ENCODE results near the gene TEX264.

Gene TEX264

DNA sequence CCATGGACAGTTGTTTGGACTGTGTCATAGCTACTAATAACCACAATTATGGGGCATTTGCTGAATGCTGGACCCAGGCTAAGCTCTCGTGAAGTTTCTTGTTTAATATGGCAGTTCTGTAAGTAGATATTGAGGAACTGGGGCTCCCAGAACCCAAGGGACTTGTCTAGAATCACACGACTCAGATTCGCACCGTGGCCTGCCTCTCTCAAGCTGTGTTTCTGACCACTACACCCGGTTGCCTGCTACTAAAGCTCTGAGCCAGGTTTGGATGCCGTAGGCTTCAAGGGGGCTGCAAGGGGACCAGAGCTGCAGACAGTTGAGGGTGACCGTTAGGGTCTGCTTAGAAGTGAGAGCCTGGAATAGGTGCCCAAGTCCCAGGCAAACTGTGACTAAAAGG, 11.5 kb downstream of the TEX264 start (continued):
- TF ChIP-seq HOXA7 (CRISPR knock-in tag; IDR thresholded peaks at IDR 0.05; ENCODE audit: borderline replicate concordance) = no peak
- no peak for TF ChIP-seq ZNF843 (tag by site-specific recombination; IDR thresholded peaks at IDR 0.05)
- TF ChIP-seq, protein P1, sequence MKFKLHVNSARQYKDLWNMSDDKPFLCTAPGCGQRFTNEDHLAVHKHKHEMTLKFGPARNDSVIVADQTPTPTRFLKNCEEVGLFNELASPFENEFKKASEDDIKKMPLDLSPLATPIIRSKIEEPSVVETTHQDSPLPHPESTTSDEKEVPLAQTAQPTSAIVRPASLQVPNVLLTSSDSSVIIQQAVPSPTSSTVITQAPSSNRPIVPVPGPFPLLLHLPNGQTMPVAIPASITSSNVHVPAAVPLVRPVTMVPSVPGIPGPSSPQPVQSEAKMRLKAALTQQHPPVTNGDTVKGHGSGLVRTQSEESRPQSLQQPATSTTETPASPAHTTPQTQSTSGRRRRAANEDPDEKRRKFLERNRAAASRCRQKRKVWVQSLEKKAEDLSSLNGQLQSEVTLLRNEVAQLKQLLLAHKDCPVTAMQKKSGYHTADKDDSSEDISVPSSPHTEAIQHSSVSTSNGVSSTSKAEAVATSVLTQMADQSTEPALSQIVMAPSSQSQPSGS (tag by site-specific recombination; IDR thresholded peaks at IDR 0.05; ENCODE audit: low read depth) = no peak

DNA sequence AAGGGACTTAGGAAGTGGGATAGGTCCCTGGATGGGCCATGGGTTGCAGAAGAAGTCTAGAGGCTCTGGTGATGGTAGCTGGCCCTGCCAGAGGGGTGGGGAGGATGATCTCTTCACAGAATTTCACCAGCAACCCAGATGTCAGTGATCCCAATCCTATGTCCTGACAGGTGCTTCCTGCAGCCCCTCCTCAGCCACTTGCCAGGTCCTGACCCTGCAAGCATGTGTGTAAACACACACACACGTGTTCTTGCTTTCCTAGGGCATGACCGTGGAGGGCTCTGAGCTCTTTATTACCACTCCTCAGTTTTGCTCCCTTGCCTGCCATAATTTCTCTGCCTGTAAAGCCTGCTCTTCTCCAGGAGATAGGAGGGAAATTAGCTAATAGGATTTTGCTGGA, 12.5 kb downstream of the TEX264 start:
- ChIA-PET CTCF (interaction anchor here (1.6 kb wide), 1 partner anchor 9 kb away, joined by 3 read pairs; no protein-coding TSS in a partner anchor), POLR2A (no interaction called here)
- H3K9me3 ChIP-seq (ENCODE audit: control insufficient read depth, insufficient read depth, low read depth, low read length) = no peaks in the 10 kb centered on the region
- no peak overlapping the region for H3K27ac ChIP-seq (ENCODE audit: extremely low read depth, low read depth, low read length)
- no peak overlapping the region for H3K4me3 ChIP-seq (ENCODE audit: low read depth, low read length)
- TF ChIP-seq MEIS1 (CRISPR knock-in tag; IDR thresholded peaks at IDR 0.05; ENCODE audit: borderline replicate concordance) (no peak), ZNF416 (tag by site-specific recombination; IDR thresholded peaks at IDR 0.05) (no peak), ZNF404 (tag by site-specific recombination; IDR thresholded peaks at IDR 0.05) (no peak), ZNF335 (tag by site-specific recombination; conservative IDR thresholded peaks at IDR 0.05) (no peak), ZNF548 (tag by site-specific recombination; IDR thresholded peaks at IDR 0.05) (no peak), ZNF610 (tag by site-specific recombination; IDR thresholded peaks at IDR 0.05; ENCODE audit: borderline replicate concordance) (no peak), ZBTB20 (tag by site-specific recombination; IDR thresholded peaks at IDR 0.05) (no peak), ZNF202 (tag by site-specific recombination; IDR thresholded peaks at IDR 0.05; ENCODE audit: borderline replicate concordance) (no peak), ZNF629 (tag by site-specific recombination; IDR thresholded peaks at IDR 0.05) (no peak), ZNF157 (tag by site-specific recombination; IDR thresholded peaks at IDR 0.05) (no peak), TRIM28 (IDR thresholded peaks at IDR 0.05; ENCODE audit: borderline replicate concordance, low read length) (no peak), ZNF221 (tag by site-specific recombination; IDR thresholded peaks at IDR 0.05; ENCODE audit: borderline replicate concordance) (no peak), ZNF785 (tag by site-specific recombination; IDR thresholded peaks at IDR 0.05) (no peak), ZNF302 (tag by site-specific recombination; IDR thresholded peaks at IDR 0.05; ENCODE audit: low read depth) (no peak), ZNF341 (tag by site-specific recombination; IDR thresholded peaks at IDR 0.05; ENCODE audit: low read depth) (no peak), ZNF423 (tag by site-specific recombination; IDR thresholded peaks at IDR 0.05) (no peak)
- TF ChIP-seq, protein P2, sequence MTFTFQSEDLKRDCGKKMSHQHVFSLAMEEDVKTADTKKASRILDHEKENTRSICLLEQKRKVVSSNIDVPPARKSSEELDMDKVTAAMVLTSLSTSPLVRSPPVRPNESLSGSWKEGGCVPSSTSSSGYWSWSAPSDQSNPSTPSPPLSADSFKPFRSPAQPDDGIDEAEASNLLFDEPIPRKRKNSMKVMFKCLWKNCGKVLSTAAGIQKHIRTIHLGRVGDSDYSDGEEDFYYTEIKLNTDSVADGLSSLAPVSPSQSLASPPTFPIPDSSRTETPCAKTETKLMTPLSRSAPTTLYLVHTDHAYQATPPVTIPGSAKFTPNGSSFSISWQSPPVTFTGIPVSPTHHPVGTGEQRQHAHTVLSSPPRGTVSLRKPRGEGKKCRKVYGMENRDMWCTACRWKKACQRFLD (tag by site-specific recombination; IDR thresholded peaks at IDR 0.05) = no peak
- TF ChIP-seq, protein P3, sequence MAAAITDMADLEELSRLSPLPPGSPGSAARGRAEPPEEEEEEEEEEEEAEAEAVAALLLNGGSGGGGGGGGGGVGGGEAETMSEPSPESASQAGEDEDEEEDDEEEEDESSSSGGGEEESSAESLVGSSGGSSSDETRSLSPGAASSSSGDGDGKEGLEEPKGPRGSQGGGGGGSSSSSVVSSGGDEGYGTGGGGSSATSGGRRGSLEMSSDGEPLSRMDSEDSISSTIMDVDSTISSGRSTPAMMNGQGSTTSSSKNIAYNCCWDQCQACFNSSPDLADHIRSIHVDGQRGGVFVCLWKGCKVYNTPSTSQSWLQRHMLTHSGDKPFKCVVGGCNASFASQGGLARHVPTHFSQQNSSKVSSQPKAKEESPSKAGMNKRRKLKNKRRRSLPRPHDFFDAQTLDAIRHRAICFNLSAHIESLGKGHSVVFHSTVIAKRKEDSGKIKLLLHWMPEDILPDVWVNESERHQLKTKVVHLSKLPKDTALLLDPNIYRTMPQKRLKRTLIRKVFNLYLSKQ (tag by site-specific recombination; IDR thresholded peaks at IDR 0.05; ENCODE audit: borderline replicate concordance) = no peak
- H3K36me3 ChIP-seq (ENCODE audit: control insufficient read depth in 2 of 2, insufficient read depth in 1 of 2, low read length in 2 of 2) = peaks cover 0 to 96% of the 10 kb centered on the region in 2 experiments; a peak in 2 of 3 replicates
- H3K4me1 ChIP-seq (ENCODE audit: control insufficient read depth, insufficient read depth, low read length) = no peaks in the 10 kb centered on the region
